Dedifferentiated amniotic fluid mesenchymal stem cell (primary cell): ENCODE data around the gene F5.
A peak's percentile ranks its signal among the peaks of the same experiment; 100 is the strongest.
"Not testable (repeated sequence)": the region's sequence is repeated elsewhere in the genome, so short reads cannot be mapped to it uniquely, and the experiment has no call there.

ENCODE experiments used
- DNase-seq: peaks from one replicate; pipeline ENCODE4 v3.0.0-alpha.2; 2016; ENCODE audit errors: extremely low spot score

The F5 gene

DNA sequence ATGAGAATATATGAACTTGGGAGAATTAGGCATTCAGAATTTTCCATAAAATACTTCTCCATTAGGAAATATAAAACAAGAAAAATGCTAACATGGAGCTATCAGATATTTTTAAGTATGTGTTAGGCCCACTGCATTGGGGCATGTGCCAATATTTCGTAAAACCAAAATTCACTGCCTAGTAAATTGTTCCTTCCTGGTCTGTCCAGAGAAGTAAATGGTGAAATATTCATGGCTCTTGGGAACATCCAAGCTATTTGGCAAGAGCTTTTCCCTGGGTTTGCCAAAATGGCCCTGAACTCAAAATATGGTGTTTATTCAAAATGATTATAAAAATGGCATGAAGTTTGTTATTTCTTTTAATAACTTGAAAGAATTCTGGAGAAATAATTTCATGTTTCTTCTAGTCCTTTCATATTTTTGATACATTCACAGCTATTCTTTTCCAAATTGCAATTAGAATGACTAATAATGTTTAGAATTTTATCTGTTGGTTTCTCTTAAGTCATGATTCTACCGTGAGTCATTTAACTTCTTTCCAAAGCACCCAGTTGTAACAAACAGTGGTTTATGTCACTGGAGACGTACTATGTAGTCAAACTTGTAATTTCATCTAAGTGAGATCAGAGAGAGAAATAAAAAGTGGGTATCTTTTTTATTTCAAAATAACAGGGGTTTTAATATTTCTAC, 74.8 kb downstream of the F5 start:
- DNase-seq: peak; percentile 42

DNA sequence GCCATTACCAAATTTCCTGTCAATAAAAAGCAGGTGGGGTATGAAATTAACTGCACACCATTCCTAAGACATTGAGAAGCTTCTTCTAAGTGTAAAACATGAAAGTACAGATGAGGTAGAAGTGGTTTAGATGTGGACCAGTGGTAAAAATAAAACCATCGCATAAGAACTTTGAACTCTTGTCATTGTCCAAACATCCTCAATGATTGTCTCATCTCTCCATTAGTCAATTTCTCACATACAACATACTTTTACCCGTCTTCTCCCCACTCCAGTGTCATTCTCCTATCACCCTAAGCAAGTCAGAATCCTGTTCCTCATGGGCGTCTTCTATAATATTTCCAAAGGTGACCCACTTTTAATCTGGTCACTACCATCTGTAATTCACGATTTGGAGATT, 76.2 kb downstream of the F5 start:
- DNase-seq: no peak

DNA sequence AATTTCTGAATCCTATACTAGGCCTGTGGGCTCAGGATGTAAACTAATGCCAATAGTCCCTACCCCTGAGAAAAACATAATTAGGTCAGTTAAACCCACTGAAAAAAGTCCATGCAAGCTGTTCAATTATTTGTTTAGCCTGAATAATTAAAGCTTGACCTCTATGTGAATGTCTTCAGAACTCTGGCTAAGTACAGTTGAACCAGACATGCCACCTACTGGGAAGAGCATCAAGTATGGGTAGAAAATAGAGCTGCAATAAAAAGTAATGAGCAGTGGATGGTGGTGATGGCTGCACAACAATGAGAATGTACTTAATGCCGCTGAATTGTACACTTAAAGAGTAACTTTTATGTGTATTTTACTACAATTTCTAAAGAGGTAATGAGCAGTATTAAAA, 76.9 kb downstream of the F5 start:
- no peak for DNase-seq

DNA sequence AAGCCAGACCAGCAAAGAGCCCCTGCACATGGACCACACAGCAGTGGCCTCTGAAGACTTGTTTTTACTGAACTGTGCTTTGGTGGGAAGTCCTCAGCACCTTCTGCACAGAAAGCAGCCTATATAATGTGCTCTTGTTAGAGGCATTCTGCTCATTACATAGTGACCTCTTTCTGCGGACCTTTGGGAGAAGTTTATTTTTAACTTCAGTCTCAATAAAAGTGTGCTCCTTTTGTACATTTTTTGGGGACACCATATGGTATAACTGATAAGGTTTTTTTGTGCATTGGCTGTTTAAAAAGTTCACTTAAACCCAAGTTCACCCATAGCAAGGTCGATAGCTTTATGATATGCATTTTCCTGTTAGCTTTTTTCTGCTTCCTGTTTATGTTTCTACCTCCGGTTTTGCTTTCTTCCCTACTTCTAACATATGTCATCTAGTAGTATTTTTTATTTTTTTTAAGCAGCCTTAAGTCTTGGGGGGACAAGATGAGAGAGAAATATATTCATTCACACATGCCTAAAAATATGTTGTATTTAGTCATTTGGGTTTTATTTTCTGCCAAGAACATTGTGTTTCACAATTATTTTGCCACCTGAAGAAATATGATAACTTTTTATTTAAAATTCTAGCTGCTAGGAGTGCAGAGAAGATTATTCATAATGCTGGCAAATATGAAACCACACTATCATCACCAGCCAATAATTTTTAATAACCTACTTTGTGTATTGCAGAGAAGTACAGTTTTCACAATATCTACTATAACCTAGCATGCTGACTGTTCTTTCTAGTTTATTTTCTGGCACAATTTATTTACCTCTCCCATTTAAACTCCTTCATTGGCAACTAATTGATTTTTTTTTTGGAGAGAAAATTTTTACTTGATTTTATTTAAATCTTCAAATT, 77.6 kb downstream of the F5 start:
- no peak for DNase-seq

DNA sequence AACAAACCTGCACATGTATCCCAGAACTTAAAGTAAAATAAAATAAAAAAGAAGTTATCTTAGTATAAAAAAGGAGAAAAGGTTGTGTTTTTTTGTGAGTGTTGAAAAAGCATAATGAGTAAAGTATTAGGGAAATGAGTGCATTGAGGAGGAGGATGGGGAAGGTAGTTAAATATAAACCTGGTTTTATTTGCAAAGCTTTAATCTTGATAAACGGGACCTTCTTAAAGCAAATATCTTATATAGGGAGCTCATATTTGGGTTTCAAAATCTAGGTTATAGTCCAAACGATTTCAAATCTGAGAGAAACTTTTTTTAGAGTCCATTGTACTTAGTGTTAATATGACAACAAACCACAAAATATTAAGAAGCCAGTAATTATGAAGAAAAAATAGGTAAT, 78.9 kb downstream of the F5 start:
- DNase-seq: no peak

DNA sequence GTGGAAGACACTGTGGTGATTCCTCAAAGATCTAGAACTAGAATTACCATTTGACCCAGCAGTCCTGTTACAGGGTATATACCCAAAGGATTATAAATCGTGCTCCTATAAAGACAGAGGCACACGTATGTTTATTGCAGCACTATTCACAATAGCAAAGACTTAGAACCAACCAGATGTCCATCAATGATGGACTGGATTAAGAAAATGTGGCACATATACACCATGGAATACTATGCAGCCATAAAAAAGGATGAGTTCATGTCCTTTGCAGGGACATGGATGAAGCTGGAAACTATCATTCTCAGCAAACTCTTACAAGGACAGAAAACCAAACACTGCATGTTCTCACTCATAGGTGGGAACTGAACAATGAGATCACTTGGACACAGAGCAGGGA, 82.7 kb downstream of the F5 start:
- not testable (repeated sequence) for DNase-seq

DNA sequence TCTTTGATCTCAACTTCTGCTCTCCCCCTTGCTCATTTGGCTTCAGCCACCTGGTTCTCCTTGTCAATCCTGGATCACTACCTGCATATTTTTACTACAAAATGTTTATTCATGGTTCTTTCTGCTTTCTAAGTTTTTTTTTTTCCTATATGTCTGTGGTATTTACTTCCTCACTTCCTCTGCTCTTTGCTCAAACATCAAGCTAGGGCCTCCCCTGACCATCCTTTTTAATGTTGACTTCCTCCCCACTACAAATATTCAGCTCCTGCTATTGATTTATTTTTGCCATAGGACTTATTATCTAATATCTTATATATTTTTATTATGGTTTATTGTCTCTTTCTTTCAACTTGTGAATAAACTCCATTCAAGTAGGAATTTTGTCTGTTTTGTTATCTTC, 86.5 kb downstream of the F5 start:
- no peak for DNase-seq

DNA sequence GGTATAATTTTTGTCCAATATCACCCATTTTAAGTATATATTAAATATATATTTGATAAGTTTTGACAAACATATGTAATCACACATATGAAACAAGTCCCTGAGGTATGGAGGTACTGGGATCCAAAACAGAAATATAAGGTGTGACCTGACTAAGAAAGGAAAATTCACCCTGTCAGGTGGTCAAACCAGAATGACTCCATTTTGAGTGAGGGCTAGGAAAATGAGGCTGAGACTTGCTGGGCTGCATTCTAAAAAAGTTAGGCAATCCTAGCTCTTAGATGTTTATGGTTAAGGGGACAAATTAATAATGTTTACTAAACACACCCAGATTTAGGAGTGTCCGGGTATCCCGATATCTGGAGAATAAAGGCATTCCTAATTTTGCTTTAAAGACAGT, 89.0 kb downstream of the F5 start:
- DNase-seq: no peak

DNA sequence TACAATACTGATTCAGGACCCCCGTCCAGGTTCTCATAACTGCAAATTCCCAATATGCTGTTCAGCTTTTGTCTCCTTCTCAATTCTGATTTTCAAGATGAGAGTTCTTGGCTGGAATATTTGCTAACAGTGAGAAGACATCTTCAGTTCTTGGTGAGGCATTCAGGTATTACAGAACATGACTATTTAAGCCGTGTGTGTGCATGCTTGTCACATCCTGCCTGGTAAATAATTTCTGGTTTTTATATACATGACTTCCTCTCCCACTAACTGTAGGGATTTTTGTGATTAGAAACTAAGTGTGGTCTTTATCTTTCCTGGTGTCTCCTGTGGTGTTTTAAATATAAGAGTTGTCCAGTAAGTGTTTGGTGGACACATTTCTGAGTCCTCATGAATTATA, 90.4 kb downstream of the F5 start:
- DNase-seq: no peak

DNA sequence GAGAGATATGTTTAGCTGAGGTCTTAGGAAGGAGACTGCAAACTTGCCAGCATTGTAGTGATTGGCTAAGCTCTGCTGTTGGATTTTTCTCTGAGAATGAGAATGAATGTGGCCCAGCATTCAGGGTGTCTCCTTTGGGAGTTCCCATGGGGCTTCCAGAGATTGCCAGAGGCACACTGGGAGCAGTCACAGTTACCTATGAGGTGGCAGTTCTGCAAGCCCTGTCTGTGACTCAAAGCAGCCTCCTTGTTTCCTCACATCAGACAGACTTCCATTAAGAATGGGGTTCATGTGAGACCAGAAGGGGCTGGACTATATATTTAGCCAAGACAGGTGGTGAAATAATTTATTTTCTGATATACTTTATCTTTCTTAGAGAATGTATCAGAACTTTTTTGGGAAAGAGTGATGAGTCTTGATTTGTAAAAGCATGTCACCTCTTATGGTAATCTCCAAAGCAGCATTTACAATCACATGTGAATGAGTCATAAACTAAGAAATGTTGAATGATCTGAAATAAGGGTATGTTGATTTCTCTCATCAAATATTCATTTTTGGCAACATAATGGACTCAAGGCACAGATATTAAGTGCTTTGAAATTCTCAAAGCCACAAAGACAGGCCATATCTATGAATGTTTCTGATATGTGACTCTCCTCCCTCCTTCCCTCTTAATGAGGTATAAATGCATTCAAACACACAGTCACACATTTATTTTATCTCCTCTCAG, 91.1 kb downstream of the F5 start:
- no peak for DNase-seq

DNA sequence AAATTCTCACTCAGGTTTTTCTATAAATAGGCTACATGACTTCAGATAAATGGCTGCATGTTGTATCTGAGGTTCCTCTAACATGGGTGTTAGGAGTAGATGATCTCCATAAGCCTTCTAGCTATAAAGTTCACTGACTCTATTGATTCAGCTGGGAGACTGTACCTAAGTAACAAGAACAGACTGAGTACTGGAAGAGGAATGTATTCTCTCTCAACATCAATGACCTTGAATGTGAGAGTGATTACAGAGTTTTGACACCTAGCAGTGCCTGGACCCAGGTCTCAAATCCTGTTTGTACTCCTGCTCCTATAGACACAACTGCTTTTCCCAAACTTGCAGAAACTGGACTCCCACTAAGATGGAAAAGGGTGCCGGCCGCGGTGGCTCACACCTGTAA, 91.9 kb downstream of the F5 start:
- DNase-seq: no peak

DNA sequence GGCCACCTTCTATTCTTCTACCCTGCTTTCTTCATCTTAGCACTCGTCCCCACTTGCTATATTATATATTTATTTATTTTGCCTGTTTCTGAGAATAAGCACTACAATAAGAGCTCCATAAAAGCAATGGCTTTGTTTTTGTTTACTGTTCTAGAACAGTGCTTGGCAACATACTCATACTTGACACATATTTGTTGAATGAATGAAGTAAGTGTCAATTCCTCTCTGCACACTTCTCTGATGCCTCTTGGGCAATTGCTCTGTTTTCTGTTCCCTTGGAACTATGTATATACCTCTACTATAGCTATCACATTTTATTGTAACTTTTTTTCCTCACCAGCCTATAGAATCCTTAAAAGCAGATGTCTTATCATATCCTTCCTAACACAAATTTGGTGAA, 93.0 kb downstream of the F5 start:
- DNase-seq: no peak

DNA sequence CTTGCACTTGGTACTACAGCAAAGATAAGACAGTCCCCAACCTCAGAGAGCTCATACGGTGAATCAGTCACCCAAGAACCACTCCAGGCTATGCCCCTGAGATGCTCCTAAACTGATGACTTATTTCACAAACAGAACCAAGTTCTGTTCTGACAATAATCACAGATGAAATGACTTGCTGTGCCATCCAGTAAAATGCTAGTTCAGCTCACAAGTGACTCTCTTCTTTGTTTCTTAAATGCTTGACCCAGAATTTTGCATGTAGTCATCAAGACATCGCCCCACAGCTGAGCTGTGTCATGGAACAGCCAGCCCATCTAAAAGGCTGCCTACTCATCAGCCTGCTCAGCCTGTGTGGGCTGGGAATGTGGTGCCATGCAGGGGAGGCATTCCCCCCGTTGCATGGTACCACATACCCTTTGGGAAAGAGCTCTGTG, 94.4 kb downstream of the F5 start:
- no peak for DNase-seq

DNA sequence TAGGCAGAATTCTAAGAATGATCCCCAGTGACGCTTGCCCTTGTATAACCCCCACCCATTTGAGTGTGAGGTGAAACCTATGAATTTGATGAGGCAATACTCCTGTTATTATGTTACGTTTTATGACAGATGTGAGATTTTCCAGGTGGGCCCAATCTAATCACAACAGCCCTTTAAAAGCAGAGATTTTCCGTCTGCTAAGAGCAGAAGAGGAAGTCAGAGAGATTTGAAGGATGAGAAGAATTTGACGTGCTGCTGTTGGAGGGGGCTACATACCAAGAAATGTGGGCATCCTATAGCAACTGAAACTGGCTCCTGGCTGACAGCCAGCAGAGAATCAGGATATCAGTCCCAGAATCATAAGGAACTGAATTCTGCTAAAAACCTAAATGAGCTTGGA, 98.1 kb downstream of the F5 start:
- DNase-seq: no peak

DNA sequence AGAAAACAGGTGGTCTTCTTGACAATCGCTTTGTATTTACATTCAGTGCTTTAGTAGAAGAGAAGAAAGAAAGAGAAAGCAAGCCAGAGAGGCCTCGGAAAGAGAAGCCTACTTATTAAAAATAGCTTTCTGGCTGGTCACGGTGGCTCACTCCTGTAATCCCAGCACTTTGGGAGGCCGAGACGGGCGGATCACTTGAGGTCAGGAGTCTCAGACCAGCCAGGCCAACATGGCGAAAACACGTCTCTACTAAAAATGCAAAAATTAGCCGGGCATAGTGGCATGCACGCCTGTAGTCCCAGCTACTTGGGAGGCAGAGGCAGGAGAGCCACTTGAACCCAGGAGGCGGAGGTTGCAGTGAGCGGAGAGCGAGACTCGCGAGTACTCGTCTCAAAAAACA, 98.7 kb downstream of the F5 start:
- DNase-seq: no peak

DNA sequence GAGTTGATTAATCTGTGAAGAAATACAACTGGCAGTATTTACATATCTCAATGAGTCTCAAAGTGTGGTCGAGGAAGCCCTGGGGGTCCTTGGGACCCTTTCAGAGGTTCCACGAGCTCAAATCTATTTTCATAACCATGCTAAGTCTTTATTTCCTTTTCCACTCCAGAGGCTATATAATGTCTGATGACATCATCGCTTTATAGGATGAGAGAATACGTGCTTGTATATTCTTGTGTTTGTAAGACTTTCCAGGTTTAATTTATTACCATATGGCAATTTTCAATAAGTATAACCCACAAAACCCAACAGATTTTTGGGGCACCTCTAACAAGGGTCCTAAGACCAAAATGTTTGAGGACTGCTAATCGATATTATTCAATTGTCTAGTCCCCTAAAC, 99.1 kb downstream of the F5 start:
- no peak for DNase-seq

DNA sequence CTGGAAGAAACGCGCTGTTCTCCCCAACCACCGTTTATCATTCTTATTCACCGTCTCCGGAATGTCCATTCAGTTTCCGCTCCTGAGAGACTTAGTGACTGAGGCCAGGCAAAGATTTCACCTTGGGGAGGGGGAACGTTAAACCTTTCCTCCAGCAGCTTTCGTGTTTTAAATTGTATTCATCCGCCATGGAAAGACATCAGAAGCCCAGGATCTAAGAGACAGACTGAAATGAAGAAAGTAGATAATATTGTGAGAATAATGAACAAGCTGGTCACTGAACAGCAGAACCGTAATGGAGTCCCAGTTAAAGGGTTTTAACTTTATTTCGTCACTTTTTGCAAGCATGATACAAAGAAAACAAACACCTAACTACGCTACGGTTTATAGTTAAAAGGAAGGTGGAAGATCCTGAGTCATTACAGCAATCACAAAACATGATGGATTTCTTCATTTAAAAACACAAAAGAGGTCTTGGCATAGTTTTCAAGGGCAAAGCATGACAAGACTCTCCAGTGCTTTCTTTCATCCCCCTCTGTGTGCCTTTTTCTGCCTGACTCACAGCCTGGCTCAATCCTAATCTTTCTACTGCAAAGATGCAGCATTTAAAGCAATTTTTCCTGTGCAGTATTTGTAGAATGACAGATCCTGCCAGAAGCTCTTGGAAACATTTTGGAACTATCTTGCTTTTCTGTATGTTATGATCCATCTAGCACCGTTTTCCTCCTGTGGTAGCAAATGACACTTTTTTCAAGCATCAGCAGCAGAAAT, 99.8 kb downstream of the F5 start:
- peak; percentile 26 for DNase-seq

DNA sequence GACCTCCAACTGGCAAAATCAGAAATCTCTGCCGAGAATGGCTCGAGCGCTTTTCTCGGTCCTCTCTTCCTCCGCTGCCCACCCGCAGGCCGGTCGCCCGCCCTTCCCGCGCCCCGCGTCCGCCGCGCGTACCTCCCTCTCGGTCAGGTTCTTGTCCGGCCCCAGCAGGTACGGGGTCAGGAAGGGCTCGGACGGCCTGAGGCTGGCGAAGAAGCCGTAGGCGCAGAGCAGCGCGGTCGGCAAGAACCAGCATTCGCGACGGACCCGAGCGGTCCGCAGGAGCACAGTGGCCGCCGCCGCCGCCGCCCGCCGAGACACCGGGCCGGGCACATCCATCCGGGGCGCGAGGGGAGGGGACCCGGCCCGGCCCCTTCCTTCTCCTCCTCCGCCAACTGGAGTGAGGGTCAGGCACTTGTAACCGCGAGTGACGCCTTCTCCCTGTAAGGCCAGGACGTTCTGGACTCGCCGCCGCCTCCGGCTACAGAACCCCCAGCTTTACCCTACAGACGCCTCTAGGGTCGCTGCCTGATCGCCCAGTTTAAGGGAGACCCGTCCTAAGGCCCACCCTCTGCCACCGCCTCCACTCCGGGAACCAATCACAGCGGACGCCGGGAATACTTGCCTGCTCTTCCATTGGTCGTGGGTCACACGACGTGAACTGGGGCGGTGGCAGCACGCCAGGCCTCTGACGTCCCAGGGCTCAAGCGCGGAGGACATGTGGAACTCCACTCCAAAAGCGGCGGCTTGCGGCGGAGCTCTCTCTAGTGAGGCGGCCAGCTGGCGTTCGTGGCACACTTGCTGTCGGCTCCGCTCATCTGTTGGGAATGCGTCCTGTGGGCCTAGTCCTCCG, 100.6 kb downstream of the F5 start, which contains the start of gene SLC19A2:
SLC19A2 (minus strand) TSS at position 514 of the 850 bp plus-strand sequence; CDS start at position 336, 178 bp downstream.
- peak; percentile 99 for DNase-seq

DNA sequence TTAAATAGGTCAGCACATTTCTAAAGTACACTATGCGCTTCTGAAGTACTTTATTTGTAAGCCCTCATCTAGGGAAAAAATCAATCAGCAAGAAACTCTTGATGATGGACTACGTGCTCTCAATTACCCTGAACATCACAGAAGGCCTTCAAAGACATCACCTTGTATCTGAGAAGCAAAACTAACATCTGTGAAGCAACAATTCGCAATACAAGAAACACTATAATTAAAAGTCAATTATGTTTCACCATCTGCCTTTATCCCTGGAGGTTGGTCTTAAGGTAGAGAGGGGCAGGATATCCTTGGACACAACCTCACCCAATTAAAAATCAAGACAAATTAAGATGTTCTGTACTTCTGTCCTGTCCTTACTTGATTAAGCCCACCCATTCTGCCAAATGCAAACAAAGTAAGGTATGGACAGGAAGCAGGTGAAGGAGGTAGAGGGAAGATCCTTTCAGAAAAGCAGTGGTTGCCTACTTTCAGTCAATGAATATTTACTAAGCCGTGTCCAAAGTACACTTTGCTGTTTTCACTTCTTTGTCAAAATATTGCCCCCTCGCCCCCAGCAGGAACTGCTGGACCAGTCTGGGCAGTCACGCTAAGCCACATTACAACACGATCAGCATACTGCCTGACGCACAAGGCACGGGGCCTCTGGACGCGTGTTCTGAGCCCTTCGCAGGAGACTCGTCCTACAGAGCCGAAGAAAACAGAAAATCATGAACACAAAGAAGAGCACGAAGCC, 101.4 kb downstream of the F5 start:
- DNase-seq: peak; percentile 47

DNA sequence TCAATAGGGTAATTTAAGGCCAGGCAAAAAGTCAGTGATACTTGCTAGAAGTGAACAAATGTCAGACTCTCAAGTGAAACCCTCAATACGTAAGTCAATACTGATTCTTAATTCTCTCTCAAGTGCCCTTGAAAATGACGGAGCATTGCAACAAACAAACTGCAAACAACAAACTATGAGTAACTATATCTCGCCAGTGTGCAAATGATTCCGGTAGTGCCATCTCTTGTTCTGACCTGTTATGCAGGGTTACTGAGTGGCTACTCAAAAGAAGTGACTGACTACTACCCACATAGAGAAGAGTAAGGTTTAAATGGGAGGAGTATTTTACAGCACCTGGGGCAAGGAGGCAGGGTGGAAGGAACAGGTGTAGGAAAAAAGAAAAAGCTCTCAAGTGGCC, 102.2 kb downstream of the F5 start:
- no peak for DNase-seq
